NCI-H1436 (cell line): ENCODE results near the gene MRPL49.
A peak's percentile ranks its signal among the peaks of the same experiment; 100 is the strongest.

Experiments used
- DNase-seq: peaks from one replicate; lab custom pipeline; 2025; lab: John Stamatoyannopoulos, UW

Gene MRPL49

GRCh38 chr11:65102142-65103095 lies 19.7 kb upstream of the MRPL49 start:
- DNase-seq, result no peak

GRCh38 chr11:65103476-65103875 lies 18.6 kb upstream of the MRPL49 start:
- DNase-seq, result no peak

DNA sequence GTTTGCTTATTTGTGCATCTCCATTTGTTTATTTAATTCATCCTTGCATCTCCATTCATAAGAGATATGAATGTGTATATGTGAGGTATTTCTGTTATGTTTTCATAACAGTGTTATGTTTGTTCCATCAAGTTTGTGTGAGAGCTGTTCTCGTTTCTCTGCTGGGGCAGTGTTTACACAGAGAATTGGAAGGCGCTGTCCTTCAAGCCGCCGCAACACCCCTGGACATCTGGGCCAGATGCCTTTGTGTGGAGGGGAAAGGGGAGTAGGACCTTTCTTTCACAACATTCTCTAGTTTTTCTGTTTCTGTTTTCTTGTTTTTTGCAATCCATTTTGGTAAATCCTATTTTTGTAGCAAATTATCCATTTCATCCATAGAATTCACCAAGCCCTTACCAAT lies 17.5 kb upstream of the MRPL49 start:
- no peak for DNase-seq

- DNase-seq, result no peak
These were observed 15.0 kb upstream of the MRPL49 start for GRCh38 chr11:65107078-65107477.

- DNase-seq, result no peak
These were observed 14.2 kb upstream of the MRPL49 start for GRCh38 chr11:65107751-65108468.

DNA sequence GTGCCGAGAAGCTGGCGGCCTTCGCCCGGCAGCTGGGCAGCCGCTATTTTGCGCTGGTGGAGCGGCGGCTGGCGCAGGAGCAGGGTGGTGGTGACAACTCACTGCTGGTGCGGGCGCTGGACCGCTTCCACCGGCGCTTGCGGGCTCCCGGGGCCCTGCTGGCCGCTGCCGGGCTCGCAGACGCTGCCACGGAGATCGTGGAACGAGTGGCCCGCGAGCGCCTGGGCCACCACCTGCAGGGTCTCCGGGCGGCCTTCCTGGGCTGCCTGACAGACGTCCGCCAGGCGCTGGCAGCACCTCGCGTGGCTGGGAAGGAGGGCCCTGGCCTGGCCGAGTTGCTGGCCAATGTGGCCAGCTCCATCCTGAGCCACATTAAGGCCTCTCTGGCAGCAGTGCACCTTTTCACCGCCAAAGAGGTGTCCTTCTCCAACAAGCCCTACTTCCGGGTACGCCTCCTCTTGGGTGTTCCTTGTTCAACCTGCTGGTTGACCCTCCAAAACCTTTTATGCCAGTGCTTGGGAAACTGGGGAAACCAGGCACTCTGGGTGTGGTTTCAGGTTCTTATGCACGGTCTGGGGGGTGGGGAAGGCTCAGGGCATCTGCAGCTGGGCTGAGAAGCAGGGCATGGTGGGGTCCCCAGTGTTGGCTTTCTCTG lies 13.5 kb upstream of the MRPL49 start:
- DNase-seq, result no peak

GRCh38 chr11:65109231-65110198 lies 12.6 kb upstream of the MRPL49 start:
- no peak for DNase-seq

- DNase-seq, result peak; percentile 79
These were observed 11.7 kb upstream of the MRPL49 start for GRCh38 chr11:65110354-65110861.

DNA sequence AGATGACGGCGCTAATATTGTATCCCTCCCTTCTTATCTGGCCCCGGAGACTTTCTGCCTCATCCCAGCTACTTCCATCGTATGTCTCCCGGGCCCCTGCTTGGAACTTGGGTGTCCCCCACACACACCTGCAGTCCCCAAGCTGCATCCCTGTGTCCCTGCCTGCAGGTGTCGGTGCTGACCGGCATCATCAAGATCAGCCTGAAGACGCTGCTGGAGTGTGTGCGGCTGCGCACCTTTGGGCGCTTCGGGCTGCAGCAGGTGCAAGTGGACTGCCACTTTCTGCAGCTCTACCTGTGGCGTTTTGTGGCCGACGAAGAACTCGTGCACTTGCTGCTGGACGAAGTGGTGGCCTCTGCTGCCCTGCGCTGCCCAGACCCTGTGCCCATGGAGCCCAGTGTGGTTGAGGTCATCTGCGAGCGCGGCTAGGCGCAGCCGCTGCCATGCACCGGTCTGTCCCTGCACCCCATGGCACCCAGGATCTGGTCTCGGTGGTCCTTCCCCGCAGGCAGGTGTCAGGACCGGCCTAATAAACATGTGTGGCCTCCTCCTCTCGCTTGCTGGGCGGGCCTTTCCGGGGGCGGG lies 10.9 kb upstream of the MRPL49 start:
- no peak for DNase-seq

DNA sequence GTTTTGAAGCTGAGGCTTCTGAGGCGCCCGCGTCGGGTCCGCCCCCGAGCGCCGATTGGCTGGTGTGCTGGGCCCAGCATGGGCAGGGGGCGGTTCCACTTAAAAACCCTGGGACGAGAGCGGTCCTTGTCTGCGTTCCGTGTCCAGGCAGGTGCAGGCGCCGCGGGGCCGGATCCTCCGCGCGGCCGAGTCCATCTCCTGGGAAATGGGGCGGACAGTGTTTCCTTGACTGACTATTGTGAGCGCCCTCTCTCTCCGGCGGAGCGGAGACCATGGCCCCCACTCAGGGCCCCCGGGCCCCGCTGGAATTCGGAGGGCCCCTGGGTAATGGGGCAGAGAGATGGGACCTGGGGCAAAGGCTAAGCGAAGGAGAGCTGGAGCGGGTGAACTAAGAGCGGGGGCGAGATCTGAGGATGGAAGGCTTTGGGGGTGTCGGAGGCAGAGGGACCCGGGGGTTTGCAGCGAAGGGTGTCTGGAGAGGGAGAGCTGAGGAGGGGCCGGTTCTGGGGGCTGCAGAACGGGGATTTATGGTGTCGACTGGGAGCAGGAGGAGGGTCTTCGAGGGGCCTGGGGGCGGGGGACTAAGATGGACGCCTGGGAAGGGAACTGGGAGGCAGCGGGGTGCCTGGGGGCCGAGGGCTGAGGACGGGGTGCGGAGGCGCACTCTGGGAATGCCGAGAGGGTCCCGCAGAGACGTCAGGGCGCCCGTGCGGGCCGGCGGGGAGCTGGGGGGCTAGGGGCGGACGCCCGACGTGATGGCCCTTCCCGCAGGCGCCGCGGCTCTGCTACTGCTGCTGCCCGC lies 10.2 kb upstream of the MRPL49 start, which contains the start of gene TM7SF2:
Gene TM7SF2 (plus strand): TSS at position 129 of the 802 bp plus-strand sequence. CDS start 144 bp downstream, at position 273.
- peak; percentile 97 for DNase-seq

DNA sequence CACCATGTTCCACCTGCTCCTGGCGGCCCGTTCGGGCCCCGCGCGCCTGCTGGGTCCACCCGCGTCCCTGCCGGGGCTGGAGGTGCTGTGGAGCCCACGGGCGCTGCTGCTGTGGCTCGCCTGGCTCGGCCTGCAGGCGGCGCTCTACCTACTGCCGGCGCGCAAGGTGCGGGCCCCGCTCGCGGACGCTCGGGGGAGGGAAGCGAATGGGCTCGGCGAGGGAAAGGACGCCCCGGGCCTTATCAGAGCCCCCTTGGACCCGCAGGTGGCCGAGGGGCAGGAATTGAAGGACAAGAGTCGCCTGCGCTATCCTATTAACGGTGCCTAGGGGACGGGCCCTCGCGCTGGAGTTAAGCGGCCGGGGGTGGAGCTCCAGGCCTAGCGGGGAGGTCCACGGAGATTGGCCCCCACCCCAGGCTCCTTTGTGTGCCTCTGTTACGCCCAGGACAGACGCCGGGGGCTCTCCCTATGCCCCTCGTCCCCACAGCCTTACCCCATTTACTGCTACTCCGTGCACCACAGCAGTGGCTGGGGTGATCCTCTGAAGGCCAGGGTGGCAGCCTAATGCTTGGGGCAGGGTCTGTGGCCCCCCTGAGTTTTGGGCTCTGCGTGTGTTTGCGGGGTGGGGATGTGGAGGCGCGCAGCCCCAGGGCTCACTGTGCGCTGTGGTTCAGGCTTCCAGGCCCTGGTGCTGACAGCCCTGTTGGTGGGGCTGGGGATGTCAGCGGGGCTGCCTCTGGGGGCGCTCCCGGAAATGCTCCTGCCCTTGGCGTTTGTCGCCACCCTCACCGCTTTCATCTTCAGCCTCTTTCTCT lies 9.4 kb upstream of the MRPL49 start:
- peak; percentile 41 for DNase-seq

DNA sequence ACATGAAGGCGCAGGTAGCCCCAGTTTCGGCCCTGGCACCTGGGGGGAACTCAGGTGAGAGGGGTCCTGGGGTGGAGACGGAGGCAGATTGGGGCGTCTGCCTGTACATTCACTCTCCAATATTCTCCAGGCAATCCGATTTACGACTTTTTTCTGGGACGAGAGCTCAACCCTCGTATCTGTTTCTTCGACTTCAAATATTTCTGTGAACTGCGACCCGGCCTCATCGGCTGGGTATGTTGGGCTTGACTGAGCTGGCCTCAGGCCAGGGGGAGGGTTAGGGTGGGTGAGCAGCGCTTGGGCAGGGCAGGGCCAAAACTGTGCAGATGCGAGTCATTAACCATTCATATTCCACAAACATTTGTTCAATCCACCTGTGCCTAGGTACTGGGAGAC lies 8.8 kb upstream of the MRPL49 start:
- DNase-seq, result no peak

GRCh38 chr11:65113839-65114238 lies 8.3 kb upstream of the MRPL49 start:
- DNase-seq, result no peak

GRCh38 chr11:65114538-65115171 lies 7.5 kb upstream of the MRPL49 start:
- DNase-seq, result no peak

DNA sequence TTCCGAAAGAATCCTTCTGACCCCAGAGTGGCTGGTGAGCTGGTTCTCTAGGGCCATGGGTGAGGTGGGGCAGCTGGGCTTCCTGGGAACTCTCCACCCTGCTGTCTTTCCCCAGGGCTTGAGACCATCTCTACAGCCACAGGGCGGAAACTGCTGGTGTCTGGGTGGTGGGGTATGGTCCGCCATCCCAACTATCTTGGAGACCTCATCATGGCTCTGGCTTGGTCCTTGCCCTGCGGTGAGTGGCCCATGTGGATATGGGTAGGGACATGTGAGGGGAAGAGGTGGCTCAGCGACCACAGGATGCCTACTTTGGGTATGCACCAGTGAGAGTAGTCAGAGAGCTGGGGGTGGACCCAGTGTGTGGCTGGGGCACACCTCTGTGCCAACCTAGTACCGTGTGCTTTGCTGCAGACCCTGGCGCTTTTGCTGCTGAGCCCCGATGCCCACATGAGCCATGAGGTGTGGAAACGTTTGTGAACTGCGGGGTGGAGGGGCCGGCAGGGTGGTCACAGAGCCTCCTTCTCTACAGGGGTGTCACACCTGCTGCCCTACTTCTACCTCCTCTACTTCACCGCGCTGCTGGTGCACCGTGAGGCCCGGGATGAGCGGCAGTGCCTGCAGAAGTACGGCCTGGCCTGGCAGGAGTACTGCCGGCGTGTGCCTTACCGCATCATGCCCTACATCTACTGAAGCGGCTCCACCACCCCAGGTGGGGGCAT lies 6.6 kb upstream of the MRPL49 start:
- no peak for DNase-seq

- no peak for DNase-seq
These were observed 5.5 kb upstream of the MRPL49 start for GRCh38 chr11:65116370-65117205.
